ENCODE data around the gene TPP2. TPM values are rescaled to one million over a fixed set of nuclear protein-coding genes. Genes with fewer than 3 reads are reported as not detected.

TPP2 gene
- 100 to 1,000 TPM in 2 of 4 donors, 10 to 100 TPM in 2; 77.3 to 229 (median 99.1) TPM for total RNA-seq

DNA sequence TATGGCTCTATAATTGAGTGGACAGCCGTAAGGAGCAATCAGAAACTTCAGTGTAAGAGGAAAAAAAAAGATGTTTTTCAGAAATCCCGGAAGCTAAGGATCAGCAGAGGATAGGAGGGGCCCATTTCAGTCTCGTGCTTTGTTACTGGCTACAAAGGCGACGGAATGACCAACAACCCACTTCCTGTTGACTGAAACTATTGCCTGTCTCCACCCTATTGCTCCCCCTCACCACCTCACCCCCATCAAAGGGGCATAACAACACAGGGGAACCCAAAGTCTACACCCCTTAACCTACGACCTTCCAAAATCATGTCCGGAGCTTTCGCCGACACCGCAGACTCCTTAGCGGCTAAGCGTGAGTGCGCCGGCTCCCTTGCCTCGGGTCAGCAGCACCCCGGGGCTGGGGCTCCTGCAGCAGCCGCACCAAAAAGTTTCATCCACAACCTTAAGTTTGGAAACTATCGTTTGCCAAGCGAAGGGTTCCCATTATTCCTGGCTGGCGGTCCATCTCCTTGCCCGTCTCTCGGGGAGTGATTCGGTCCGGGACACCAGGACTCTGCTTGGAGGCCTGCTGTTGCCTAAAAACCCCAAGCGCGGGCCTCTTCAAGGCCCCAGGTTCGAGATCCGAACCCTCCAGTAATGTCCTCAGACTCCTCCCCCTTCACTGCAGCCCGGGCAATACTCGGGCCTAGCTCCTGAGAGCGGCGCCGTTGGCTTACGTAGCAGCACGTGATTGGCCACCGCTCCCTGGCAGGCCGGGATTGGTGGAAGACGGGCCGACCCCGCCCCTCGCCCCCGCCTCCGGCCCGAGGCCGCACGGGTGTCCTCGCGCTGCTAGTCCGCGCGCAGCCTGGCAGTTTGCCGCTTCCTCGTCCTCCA lies at the start of gene TPP2:
TSS of gene TPP2 (plus strand) at position 840 of the 882 bp plus-strand sequence. CDS start 53 bp downstream, outside the sequence.
- peak; percentile 99 for DNase-seq
- H3K9me3 ChIP-seq, result no peaks in the 10 kb centered on the region
- H3K27ac ChIP-seq, result peak within 1 kb of the TSS; percentile 97 to 99 (median 97)
- intact Hi-C loops (cut with DNase I), result loop anchor here (5.0 kb wide), 1 partner anchor 246 kb away; no protein-coding TSS in a partner anchor
- H3K36me3 ChIP-seq, result no peaks in the 10 kb centered on the region
- 0 to 1% methylated on average over 11 to 36 of the region's 53 CpGs for WGBS, 2 donors
- H3K4me1 ChIP-seq, result peaks cover 28 to 36% of the 10 kb centered on the region in 2 donors
- peak within 1 kb of the TSS; percentile 61 to 99 (median 79) for H3K4me3 ChIP-seq (replicated peaks in 1 of 3)
- TF ChIP-seq POLR2A (IDR thresholded peaks at IDR 0.05) (peak in 1 of 2 donors; percentile 92), CTCF (IDR thresholded peaks at IDR 0.05) (no peak)
- H3K27me3 ChIP-seq, result no peaks in the 10 kb centered on the region

DNA sequence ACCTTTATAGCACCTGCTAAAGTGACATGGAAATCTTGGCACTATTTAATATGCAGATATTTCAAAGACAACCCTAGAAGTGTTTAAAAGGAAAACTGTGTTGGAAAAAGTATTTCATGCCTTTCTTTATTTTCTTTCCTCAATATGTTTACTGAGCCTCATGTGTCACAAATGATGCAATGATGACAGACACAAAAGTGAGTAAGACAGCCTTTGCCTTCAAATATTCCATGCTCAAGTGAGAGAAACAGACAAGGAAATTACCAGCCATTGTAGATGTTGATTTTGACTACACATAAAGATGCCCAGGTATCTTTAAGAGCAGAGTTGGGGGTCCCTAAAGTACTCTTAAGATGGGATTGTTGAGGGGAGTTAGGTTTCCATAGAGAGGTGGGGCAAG lies 48.0 kb upstream of the TPP2 start:
- TF ChIP-seq POLR2A (IDR thresholded peaks at IDR 0.05) (no peak), CTCF (IDR thresholded peaks at IDR 0.05) (no peak)

DNA sequence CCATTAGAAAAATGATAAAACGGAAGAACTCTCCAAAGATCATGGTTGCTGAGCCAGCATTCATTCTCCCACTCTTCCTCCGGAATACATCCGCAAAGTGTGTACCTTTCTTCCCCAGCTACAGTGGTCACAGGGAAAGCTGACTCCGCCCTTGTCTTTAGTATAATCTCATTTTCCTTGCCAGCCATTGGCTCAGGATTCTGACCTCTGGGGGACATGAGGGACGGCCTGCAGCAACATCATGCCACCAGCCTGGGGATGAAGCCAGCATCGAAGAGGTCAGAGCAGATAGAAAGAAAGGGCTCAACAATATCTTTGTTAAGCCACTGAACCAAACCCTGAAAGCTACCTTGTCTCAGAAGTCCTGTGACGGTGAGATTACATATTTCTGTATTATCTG lies 46.3 kb upstream of the TPP2 start:
- no peaks in the 10 kb centered on the region for H3K36me3 ChIP-seq
- H3K4me1 ChIP-seq, result no peaks in the 10 kb centered on the region
- H3K4me3 ChIP-seq (replicated peaks in 1 of 3), result no peak overlapping the region
- DNase-seq, result no peak
- WGBS, 2 donors, result 76 to 89% methylated on average over 7 of the region's 7 CpGs
- TF ChIP-seq CTCF (IDR thresholded peaks at IDR 0.05) (no peak), POLR2A (IDR thresholded peaks at IDR 0.05) (no peak)
- intact Hi-C loops (cut with DNase I), result loop anchor here (10.0 kb wide), 2 partner anchors 406 to 606 kb away; no protein-coding TSS in a partner anchor
- H3K9me3 ChIP-seq, result no peaks in the 10 kb centered on the region
- H3K27ac ChIP-seq, result no peak overlapping the region
- no peaks in the 10 kb centered on the region for H3K27me3 ChIP-seq

More for the DNA sequence above, 48.0 kb upstream of the TPP2 start:
- no peak overlapping the region for H3K4me3 ChIP-seq (replicated peaks in 1 of 3)
- no peak overlapping the region for H3K27ac ChIP-seq
- H3K27me3 ChIP-seq, result no peaks in the 10 kb centered on the region
- H3K9me3 ChIP-seq, result no peaks in the 10 kb centered on the region
- H3K4me1 ChIP-seq, result no peaks in the 10 kb centered on the region
- intact Hi-C loops (cut with DNase I), result no loop called here
- H3K36me3 ChIP-seq, result no peaks in the 10 kb centered on the region
- DNase-seq, result no peak

GRCh38 chr13:102555914-102556553 lies 40.8 kb upstream of the TPP2 start:
- H3K36me3 ChIP-seq, result no peaks in the 10 kb centered on the region
- intact Hi-C loops (cut with DNase I), result loop anchor here (10.0 kb wide), 2 partner anchors 411 to 611 kb away; no protein-coding TSS in a partner anchor
- H3K9me3 ChIP-seq, result no peaks in the 10 kb centered on the region
- TF ChIP-seq POLR2A (IDR thresholded peaks at IDR 0.05) (no peak), CTCF (IDR thresholded peaks at IDR 0.05) (peak in 5 of 6 experiments; percentile 15 to 61 (median 54))
- no peak overlapping the region for H3K4me3 ChIP-seq (replicated peaks in 1 of 3)
- DNase-seq, result no peak
- no peaks in the 10 kb centered on the region for H3K4me1 ChIP-seq
- WGBS, 2 donors, result 30 to 32% methylated on average over 6 of the region's 6 CpGs
- H3K27me3 ChIP-seq, result no peaks in the 10 kb centered on the region
- no peak overlapping the region for H3K27ac ChIP-seq

Data from thyroid gland (tissue), 4 donors.